ENCODE results near the gene IFI30.

Gene IFI30

GRCh38 chr19:18225702-18226468, 52.3 kb downstream of the IFI30 start, which contains the start of gene PDE4C:
TSS of gene PDE4C (minus strand) at chr19:18226438. CDS start at chr19:18226415, 23 bp downstream.
- no peak for DNase-seq (ENCODE audit: low read depth in 2 of 2)

- DNase-seq (ENCODE audit: low read depth in 2 of 2) = no peak
These were observed 53.6 kb downstream of the IFI30 start for GRCh38 chr19:18226956-18227780.
